ENCODE results near the gene PALD1.

GRCh38 chr10:70498970-70499835, 20.6 kb downstream of the PALD1 start:
- TF ChIP-seq POLR2A (IDR thresholded peaks at IDR 0.05; ENCODE audit: low read length) (no peak), GATA1 (IDR thresholded peaks at IDR 0.05; ENCODE audit: low read depth, low read length) (no peak)

Measured in erythroblast (primary cell).